IMR-90 (cell line): ENCODE results near the gene MGAT3. TPM values are rescaled to one million over a fixed set of nuclear protein-coding genes. Genes with fewer than 3 reads are reported as not detected.

Source experiments
- ATAC-seq: fragments of 200-7000 bp; cut with Tn5 transposase; 2 replicates; pipeline ENCODE4 v1.9.1; 2020; ENCODE audit warnings: low read depth, mild to moderate bottlenecking, moderate library complexity
- BruUV-seq: library from RNA; stranded (reverse); fragments of 400-500 nt; replicated peaks from 2 replicates; lab custom pipeline; 2021; lab: Mats Ljungman, UMichigan
- CTCF ChIA-PET: fragments of 300-600 bp; formaldehyde crosslinking; extraction: SDS; loops from one replicate; lab custom pipeline; 2021; ENCODE audit warnings: antibody characterized with exemption; lab: Yijun Ruan, JAX
- POLR2A ChIA-PET: fragments of 300-600 bp; sonication (Branson Sonifier 250); formaldehyde crosslinking; loops from one replicate; lab custom pipeline; 2022; ENCODE audit warnings: antibody characterized with exemption; ENCODE audit not compliant: unreplicated experiment; lab: Charles Lee
- DNase-seq: peaks from one replicate; pipeline ENCODE4 v3.0.0; 2013
- H2AFZ ChIP-seq: replicated peaks from 2 replicates; pipeline ENCODE3; 2013; ENCODE audit warnings: low read length, mild to moderate bottlenecking; ENCODE audit not compliant: poor library complexity
- H2AK5ac ChIP-seq: 2 replicates; pipeline ENCODE4 v1.6.1; 2013; ENCODE audit warnings: low read depth, low read length, inconsistent platforms
- H2AK9ac ChIP-seq: replicated peaks from 2 replicates; pipeline ENCODE3; 2013; ENCODE audit warnings: mild to moderate bottlenecking, low read depth, low read length, moderate library complexity; ENCODE audit not compliant: poor library complexity
- H2BK120ac ChIP-seq: 2 replicates; pipeline ENCODE4 v1.6.1; 2013; ENCODE audit warnings: low read depth, low read length, inconsistent platforms
- H2BK15ac ChIP-seq: 3 replicates; pipeline ENCODE4 v1.6.1; 2013; ENCODE audit warnings: low read depth, low read length, inconsistent platforms
- H2BK20ac ChIP-seq: 2 replicates; pipeline ENCODE4 v1.6.1; 2013; ENCODE audit warnings: low read depth, mild to moderate bottlenecking, inconsistent platforms, low read length, moderate library complexity
- H2BK5ac ChIP-seq: 2 replicates; pipeline ENCODE4 v1.6.1; 2013; ENCODE audit warnings: mild to moderate bottlenecking, low read depth, low read length, inconsistent platforms; ENCODE audit not compliant: poor library complexity, severe bottlenecking
- H3K14ac ChIP-seq: replicated peaks from 2 replicates; pipeline ENCODE4 v1.6.1; 2013; ENCODE audit warnings: low read depth, low read length, inconsistent platforms
- H3K18ac ChIP-seq: 2 replicates; pipeline ENCODE4 v1.6.1; 2013; ENCODE audit warnings: low read depth, low read length, control low read depth
- H3K23ac ChIP-seq: 2 replicates; pipeline ENCODE4 v1.6.1; 2013; ENCODE audit warnings: low read depth, low read length, inconsistent platforms
- H3K27ac ChIP-seq: 2 replicates; pipeline ENCODE4 v1.5.1; 2013; ENCODE audit warnings: mild to moderate bottlenecking, control low read depth, low read length; ENCODE audit not compliant: insufficient read depth
- H3K27me3 ChIP-seq: 2 replicates; pipeline ENCODE4 v1.6.1; 2013; ENCODE audit warnings: low read length; ENCODE audit not compliant: control insufficient read depth, insufficient read depth
- H3K36me3 ChIP-seq: 2 replicates; pipeline ENCODE4 v1.6.1; 2013; ENCODE audit warnings: low read length, mixed read lengths; ENCODE audit not compliant: control insufficient read depth, insufficient read depth
- H3K4ac ChIP-seq: 2 replicates; pipeline ENCODE4 v1.6.1; 2013; ENCODE audit warnings: low read depth, low read length, inconsistent platforms
- H3K4me1 ChIP-seq: 2 replicates; pipeline ENCODE4 v1.6.1; 2013; ENCODE audit warnings: low read length, mixed read lengths; ENCODE audit not compliant: control insufficient read depth, insufficient read depth
- H3K4me2 ChIP-seq: 2 replicates; pipeline ENCODE4 v1.6.1; 2013; ENCODE audit warnings: low read depth, mild to moderate bottlenecking, control low read depth, low read length, moderate library complexity
- H3K4me3 ChIP-seq: 2 replicates; pipeline ENCODE4 v1.5.1; 2013; ENCODE audit warnings: low read depth, mild to moderate bottlenecking, control low read depth, low read length, moderate library complexity; ENCODE audit not compliant: insufficient read depth
- H3K56ac ChIP-seq: 2 replicates; pipeline ENCODE4 v1.6.1; 2013; ENCODE audit warnings: low read length, inconsistent platforms; ENCODE audit not compliant: insufficient read depth; ENCODE audit errors: extremely low read depth
- H3K79me1 ChIP-seq, 2 experiments: 2 replicates each; pipeline ENCODE4 v1.6.1; 2013; ENCODE audit warnings: low read length in 2 of 2, inconsistent platforms in 1 of 2, low read depth in 1 of 2
- H3K9ac ChIP-seq: 2 replicates; pipeline ENCODE4 v1.6.1; 2013; ENCODE audit warnings: low read depth, low read length, control low read depth
- H3K9me1 ChIP-seq: 2 replicates; pipeline ENCODE4 v1.6.1; 2013; ENCODE audit warnings: low read length, inconsistent platforms; ENCODE audit not compliant: insufficient read depth
- H3K9me3 ChIP-seq: 2 replicates; pipeline ENCODE4 v1.6.1; 2013; ENCODE audit warnings: low read length; ENCODE audit not compliant: control insufficient read depth, insufficient read depth
- H4K20me1 ChIP-seq: 2 replicates; pipeline ENCODE4 v1.6.1; 2013; ENCODE audit warnings: low read length, inconsistent platforms; ENCODE audit not compliant: insufficient read depth
- H4K5ac ChIP-seq: 2 replicates; pipeline ENCODE4 v1.6.1; 2013; ENCODE audit warnings: mild to moderate bottlenecking, low read depth, low read length, control low read depth
- H4K8ac ChIP-seq, 2 experiments: 2 replicates each; pipeline ENCODE4 v1.6.1; 2013; ENCODE audit warnings: low read depth in 2 of 2, low read length in 2 of 2, control low read depth in 1 of 2, inconsistent platforms in 1 of 2
- H4K91ac ChIP-seq: 2 replicates; pipeline ENCODE4 v1.6.1; 2013; ENCODE audit warnings: low read depth, low read length, inconsistent platforms; ENCODE audit not compliant: insufficient read depth
- BHLHE40 ChIP-seq: fragments of 150-350 bp; IDR thresholded peaks from 2 replicates; pipeline ENCODE4 v1.6.1; 2016; ENCODE audit warnings: mild to moderate bottlenecking, low read depth, low read length
- CEBPB ChIP-seq: IDR thresholded peaks from 2 replicates; pipeline ENCODE4 v1.6.1; 2012; ENCODE audit warnings: low read depth, low read length, improper control_type of control experiment
- CHD1 ChIP-seq: IDR thresholded peaks from 2 replicates; pipeline ENCODE4 v1.6.1; 2012; ENCODE audit warnings: low read depth, low read length, improper control_type of control experiment
- CTCF ChIP-seq: conservative IDR thresholded peaks from 2 replicates; pipeline ENCODE4 v1.5.1; 2012; ENCODE audit warnings: mild to moderate bottlenecking, low read depth, low read length, improper control_type of control experiment
- ELK1 ChIP-seq: fragments of 150-350 bp; IDR thresholded peaks from 2 replicates; pipeline ENCODE4 v1.6.1; 2016; ENCODE audit warnings: low read depth, mild to moderate bottlenecking, low read length, moderate library complexity, borderline replicate concordance
- FOS ChIP-seq: fragments of 150-350 bp; IDR thresholded peaks from 2 replicates; pipeline ENCODE4 v1.6.1; 2016; ENCODE audit warnings: low read depth, low read length
- MAZ ChIP-seq: IDR thresholded peaks from 2 replicates; pipeline ENCODE4 v1.6.1; 2012; ENCODE audit warnings: low read depth, mild to moderate bottlenecking, low read length, improper control_type of control experiment, moderate library complexity, borderline replicate concordance
- MXI1 ChIP-seq: IDR thresholded peaks from 2 replicates; pipeline ENCODE4 v1.6.1; 2012; ENCODE audit warnings: low read depth, mild to moderate bottlenecking, low read length, moderate library complexity, borderline replicate concordance
- NFE2L2 ChIP-seq: fragments of 150-350 bp; IDR thresholded peaks from 2 replicates; pipeline ENCODE4 v1.6.1; 2016; ENCODE audit warnings: low read depth, mild to moderate bottlenecking, low read length
- POLR2A ChIP-seq: IDR thresholded peaks from 2 replicates; pipeline ENCODE4 v1.6.1; 2012; ENCODE audit warnings: mild to moderate bottlenecking, low read depth, low read length
- RAD21 ChIP-seq: IDR thresholded peaks from 2 replicates; pipeline ENCODE4 v1.6.1; 2012; ENCODE audit warnings: low read length, improper control_type of control experiment
- RCOR1 ChIP-seq: IDR thresholded peaks from 2 replicates; pipeline ENCODE4 v1.6.1; 2012; ENCODE audit warnings: mild to moderate bottlenecking, low read length, improper control_type of control experiment; ENCODE audit not compliant: insufficient replicate concordance
- RFX5 ChIP-seq: IDR thresholded peaks from 2 replicates; pipeline ENCODE4 v1.8.0; 2012; ENCODE audit warnings: low read depth, mild to moderate bottlenecking, low read length, moderate library complexity
- SMC3 ChIP-seq: fragments of 150-350 bp; IDR thresholded peaks from 2 replicates; pipeline ENCODE4 v1.6.1; 2016; ENCODE audit warnings: low read depth, mild to moderate bottlenecking, antibody characterized with exemption, low read length, moderate library complexity
- USF2 ChIP-seq: fragments of 150-350 bp; IDR thresholded peaks from 2 replicates; pipeline ENCODE4 v1.6.1; 2017; ENCODE audit warnings: mild to moderate bottlenecking, antibody characterized with exemption, low read length, low read depth
- WGBS, 2 experiments: methylation state at CpG; one replicate each; pipeline versions ENCODE4 v1.1.5 to v1.1.7; 2013; ENCODE audit warnings: missing lambda C conversion rate in 2 of 2; ENCODE audit not compliant: insufficient read length in 1 of 2; ENCODE audit errors: extremely low coverage in 2 of 2; 5-methylcytosine and 5-hydroxymethylcytosine counted together
- dilution Hi-C: fragments of 300-500 bp; cut with HindIII; formaldehyde crosslinking; loops from one replicate; pipeline ENCODE4 v1.14.3; 2018; ENCODE audit warnings: low sequenced_read_pairs; ENCODE audit not compliant: unreplicated experiment
- in situ Hi-C: fragments of 300-500 bp; cut with MboI; formaldehyde crosslinking; loops from 3 replicates; pipeline ENCODE4 v1.14.3; 2019; ENCODE audit warnings: low sequenced_read_pairs, inconsistent platforms, mixed read lengths
- intact Hi-C: fragments of 100-400 bp; cut with micrococcal nuclease; formaldehyde crosslinking; loops from 2 replicates; pipeline ENCODE4 v1.10.0; 2022
- polyA plus RNA-seq, 3 experiments: library from polyadenylated mRNA; depleted of rRNA; stranded (reverse); fragments of >200 nt; gene quantifications; 2 replicates each; pipeline ENCODE4 v1.2.3, GENCODE V29; 2012; ENCODE audit warnings: low replicate concordance in 1 of 3
- total RNA-seq: library from RNA; depleted of rRNA; stranded (reverse); fragments of >200 nt; gene quantifications from 2 replicates; pipeline ENCODE4 v1.2.3, GENCODE V29; 2012

Gene MGAT3
- total and polyA plus RNA-seq, 2 of the 4 experiments (the other 2 are of a cell fraction): 0.36 to 1.1 TPM

- Histone ChIP-seq H3K23ac (peak overlapping the region; percentile 44; the same call in 1 of the 2 replicates), H4K5ac (no peak overlapping the region), H3K36me3 (no peaks in the 10 kb centered on the region), H2BK5ac (no peak overlapping the region), H2BK120ac (no peak overlapping the region), H4K20me1 (peaks cover 12% of the 10 kb centered on the region; the same call in 1 of the 2 replicates), H2BK15ac (no peak overlapping the region), H2AK9ac (peak overlapping the region; percentile 16), H3K27me3 (no peaks in the 10 kb centered on the region), H2AFZ (no peak overlapping the region), H3K9me1 (peaks cover 22% of the 10 kb centered on the region), H3K79me1 (peaks cover 0 to 8% of the 10 kb centered on the region in 2 experiments; a peak in 1 of 4 replicates), H3K9me3 (no peaks in the 10 kb centered on the region), H3K9ac (no peak overlapping the region), H3K4ac (0 out of 2 replicates have a peak overlapping the region, but pooled peaks have one; percentile 6), H3K56ac (no peak overlapping the region), H3K4me1 (peaks cover 8% of the 10 kb centered on the region), H3K27ac (no peak overlapping the region), H4K8ac (no peak overlapping the region), H3K18ac (no peak overlapping the region), H3K4me2 (no peak overlapping the region), H3K14ac (no peak overlapping the region), H4K91ac (no peak overlapping the region), H3K4me3 (no peak overlapping the region), H2BK20ac (no peak overlapping the region), H2AK5ac (no peak overlapping the region)
- DNase-seq (no peak), ATAC-seq (no peak)
- intact Hi-C loops (loop anchor here (10.0 kb wide), 2 partner anchors 56 to 316 kb away; no protein-coding TSS in a partner anchor), in situ Hi-C loops (no loop called here), dilution Hi-C loops (no loop called here)
- BruUV-seq: no TSS peak
- ChIA-PET POLR2A (no interaction called here), CTCF (interaction anchor here (0.6 kb wide), 1 partner anchor 16 kb away, joined by 3 read pairs; no protein-coding TSS in a partner anchor)
- WGBS, 2 experiments: no CpG with 5 or more reads among the region's 9 CpGs
- no peak for TF ChIP-seq BHLHE40
- no peak for TF ChIP-seq RAD21
- no peak for TF ChIP-seq CEBPB
- TF ChIP-seq SMC3: no peak
- TF ChIP-seq RFX5: no peak
- no peak for TF ChIP-seq MAZ
- no peak for TF ChIP-seq CHD1
- no peak for TF ChIP-seq MXI1
- TF ChIP-seq FOS: no peak
- TF ChIP-seq POLR2A: no peak
- no peak for TF ChIP-seq RCOR1
- TF ChIP-seq CTCF: no peak
- TF ChIP-seq NFE2L2: no peak
- no peak for TF ChIP-seq ELK1
- TF ChIP-seq USF2: no peak
These were observed 34.3 kb downstream of the MGAT3 start for GRCh38 chr22:39490966-39491680.
